ACC112 (cell line): ENCODE results near the gene S100A13.
A peak's percentile ranks its signal among the peaks of the same experiment; 100 is the strongest.
"Not testable (repeated sequence)": the region's sequence is repeated elsewhere in the genome, so short reads cannot be mapped to it uniquely, and the experiment has no call there.

Experiments
- H2AFZ ChIP-seq: fragments of 200-600 bp; sonication (generic); one replicate; pipeline ENCODE4 v1.6.0; 2017; ENCODE audit warnings: antibody characterized with exemption, low read length; ENCODE audit not compliant: unreplicated experiment
- H3K27ac ChIP-seq: fragments of 200-600 bp; sonication (generic); 2 replicates; pipeline ENCODE4 v1.5.1; 2014; ENCODE audit warnings: low read depth, mild to moderate bottlenecking, antibody characterized with exemption, low read length, moderate library complexity
- H3K27me3 ChIP-seq: fragments of 200-600 bp; sonication (generic); 2 replicates; pipeline ENCODE4 v1.6.1; 2014; ENCODE audit warnings: mild to moderate bottlenecking, antibody characterized with exemption, low read length, moderate library complexity, mixed read lengths; ENCODE audit not compliant: insufficient read depth
- H3K36me3 ChIP-seq: fragments of 200-600 bp; sonication (generic); 2 replicates; pipeline ENCODE4 v1.6.1; 2016; ENCODE audit warnings: mild to moderate bottlenecking, antibody characterized with exemption, low read length, moderate library complexity, mixed read lengths; ENCODE audit not compliant: insufficient read depth
- H3K4me1 ChIP-seq: fragments of 200-600 bp; sonication (generic); one replicate; pipeline ENCODE4 v1.6.1; 2016; ENCODE audit warnings: low read length, mixed read lengths; ENCODE audit not compliant: insufficient read depth, unreplicated experiment, control insufficient read depth
- H3K4me3 ChIP-seq: fragments of 200-600 bp; sonication (generic); 2 replicates; pipeline ENCODE4 v1.5.1; 2014; ENCODE audit warnings: mild to moderate bottlenecking, low read depth, low read length
- H3K79me2 ChIP-seq: fragments of 200-600 bp; sonication (generic); one replicate; pipeline ENCODE4 v1.6.0; 2016; ENCODE audit warnings: low read length; ENCODE audit not compliant: control insufficient read depth, unreplicated experiment, insufficient read depth

Gene S100A13

GRCh38 chr1:153583514-153583913, 43.8 kb downstream of the S100A13 start:
- H3K79me2 ChIP-seq, H3K4me3 ChIP-seq, H3K27me3 ChIP-seq, H2AFZ ChIP-seq, H3K36me3 ChIP-seq, H3K27ac ChIP-seq: not testable (repeated sequence)
- H3K4me1 ChIP-seq, result peaks cover 11% of the 10 kb centered on the region

- H3K79me2 ChIP-seq, H3K27me3 ChIP-seq, H3K27ac ChIP-seq, H3K36me3 ChIP-seq, H3K4me3 ChIP-seq, H2AFZ ChIP-seq: not testable (repeated sequence)
- H3K4me1 ChIP-seq, result peaks cover 18% of the 10 kb centered on the region
These were observed 44.5 kb downstream of the S100A13 start for GRCh38 chr1:153582836-153583235.

DNA sequence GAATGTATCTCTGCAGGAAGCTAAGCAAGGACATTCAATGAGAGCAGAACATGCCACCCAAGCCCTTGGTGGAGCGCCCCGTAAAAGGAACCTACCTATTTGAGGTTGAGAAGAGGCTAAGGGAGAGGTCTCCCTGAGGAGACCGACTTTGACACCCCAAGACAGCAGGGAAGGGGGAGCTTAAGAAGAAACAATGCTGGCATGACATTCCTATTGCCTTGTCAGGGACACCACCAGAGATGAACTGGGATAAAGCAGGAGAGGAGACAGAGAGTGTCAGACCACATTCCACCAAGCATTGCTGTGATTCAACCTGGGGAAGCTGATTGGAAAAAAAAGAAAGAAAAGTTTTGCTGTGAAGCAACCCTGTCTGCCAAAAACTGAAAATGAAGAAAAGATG, 48.4 kb downstream of the S100A13 start:
- Histone ChIP-seq H3K4me3 (no peak overlapping the region), H3K79me2 (no peaks in the 10 kb centered on the region), H3K36me3 (no peaks in the 10 kb centered on the region), H3K27me3 (no peaks in the 10 kb centered on the region), H3K27ac (no peak overlapping the region), H2AFZ (no peak overlapping the region), H3K4me1 (peaks cover 19% of the 10 kb centered on the region)

GRCh38 chr1:153578490-153578889, 48.8 kb downstream of the S100A13 start:
- Histone ChIP-seq H2AFZ (no peak overlapping the region), H3K4me3 (no peak overlapping the region), H3K36me3 (no peaks in the 10 kb centered on the region), H3K27ac (no peak overlapping the region), H3K79me2 (no peaks in the 10 kb centered on the region), H3K4me1 (peaks cover 21% of the 10 kb centered on the region), H3K27me3 (no peaks in the 10 kb centered on the region)

DNA sequence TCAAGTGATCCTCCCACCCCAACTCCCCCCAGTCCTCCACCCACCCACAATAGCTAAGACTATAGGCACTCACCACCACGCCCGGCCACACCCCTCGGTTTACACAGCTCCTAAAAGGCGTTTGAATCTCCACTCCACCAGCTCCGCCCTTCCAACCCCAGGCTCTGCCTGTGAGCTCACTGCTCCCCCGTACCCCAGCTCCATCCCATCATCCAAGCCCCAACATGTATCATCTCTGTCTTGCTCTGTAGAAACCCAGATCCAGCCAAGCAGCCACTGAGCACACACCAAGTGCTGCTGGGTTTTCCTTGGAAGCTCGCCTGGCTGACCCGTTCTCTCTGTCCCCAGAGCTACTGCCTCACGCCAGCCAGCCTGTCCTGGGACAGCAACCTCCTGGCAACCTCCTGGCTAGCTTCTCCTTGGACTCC, 49.7 kb downstream of the S100A13 start:
- Histone ChIP-seq H3K79me2 (no peaks in the 10 kb centered on the region), H3K36me3 (no peaks in the 10 kb centered on the region), H3K27ac (no peak overlapping the region), H3K4me3 (no peak overlapping the region), H3K4me1 (peaks cover 28% of the 10 kb centered on the region), H3K27me3 (no peaks in the 10 kb centered on the region), H2AFZ (no peak overlapping the region)

DNA sequence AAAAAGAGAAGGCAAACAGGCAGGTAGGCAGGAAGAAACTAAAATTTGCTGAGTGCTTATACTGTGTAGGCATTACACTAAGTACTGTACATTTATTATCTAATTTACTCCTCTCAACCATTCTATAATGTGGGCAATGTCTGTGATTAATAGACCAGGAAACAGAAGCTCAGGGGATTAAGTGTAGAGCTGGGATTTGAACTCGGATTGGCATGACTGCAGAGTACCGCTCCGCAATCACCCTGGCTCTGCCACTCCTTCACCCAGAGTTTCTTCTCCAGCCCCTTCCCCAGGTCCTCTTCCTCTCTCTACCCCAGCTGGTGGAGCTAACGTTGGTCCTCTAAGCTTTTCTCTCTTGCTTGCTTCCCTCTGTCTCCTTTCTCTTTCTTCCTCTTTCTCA, 50.2 kb downstream of the S100A13 start:
- Histone ChIP-seq H3K4me3 (no peak overlapping the region), H2AFZ (no peak overlapping the region), H3K79me2 (no peaks in the 10 kb centered on the region), H3K36me3 (no peaks in the 10 kb centered on the region), H3K27me3 (no peaks in the 10 kb centered on the region), H3K4me1 (peaks cover 31% of the 10 kb centered on the region), H3K27ac (no peak overlapping the region)

DNA sequence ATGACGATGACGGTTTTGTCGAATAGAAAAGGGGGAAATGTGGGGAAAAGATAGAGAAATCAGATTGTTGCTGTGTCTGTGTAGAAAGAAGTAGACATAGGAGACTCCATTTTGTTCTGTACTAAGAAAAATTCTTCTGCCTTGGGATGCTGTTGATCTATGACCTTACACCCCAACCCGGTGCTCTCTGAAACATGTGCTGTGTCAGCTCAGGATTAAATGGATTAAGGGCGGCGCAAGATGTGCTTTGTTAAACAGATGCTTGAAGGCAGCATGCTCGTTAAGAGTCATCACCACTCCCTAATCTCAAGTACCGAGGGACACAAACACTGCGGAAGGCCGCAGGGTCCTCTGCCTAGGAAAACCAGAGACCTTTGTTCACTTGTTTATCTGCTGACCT, 51.8 kb downstream of the S100A13 start:
- not testable (repeated sequence) for H3K36me3 ChIP-seq, H3K27ac ChIP-seq, H3K79me2 ChIP-seq, H3K4me3 ChIP-seq, H3K27me3 ChIP-seq, H2AFZ ChIP-seq
- H3K4me1 ChIP-seq, result peaks cover 38% of the 10 kb centered on the region

DNA sequence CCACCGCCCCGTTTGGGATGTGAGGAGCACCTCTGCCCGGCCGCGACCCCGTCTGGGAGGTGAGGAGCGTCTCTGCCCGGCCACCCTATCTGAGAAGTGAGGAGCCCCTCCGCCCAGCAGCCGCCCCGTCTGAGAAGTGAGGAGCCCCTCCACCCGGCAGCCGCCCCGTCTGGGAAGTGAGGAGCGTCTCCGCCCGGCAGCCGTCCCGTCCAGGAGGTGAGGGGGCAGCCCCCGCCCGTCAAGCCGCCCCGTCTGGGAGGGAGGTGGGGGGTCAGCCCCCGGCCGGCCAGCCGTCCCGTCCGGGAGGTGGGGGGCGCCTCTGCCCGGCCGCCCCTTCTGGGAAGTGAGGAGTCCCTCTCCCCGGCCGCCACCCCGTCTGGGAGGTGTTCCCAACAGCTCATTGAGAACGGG, 52.2 kb downstream of the S100A13 start:
- H3K79me2 ChIP-seq, H3K27me3 ChIP-seq, H3K27ac ChIP-seq, H2AFZ ChIP-seq, H3K36me3 ChIP-seq, H3K4me3 ChIP-seq: not testable (repeated sequence)
- peaks cover 38% of the 10 kb centered on the region for H3K4me1 ChIP-seq

DNA sequence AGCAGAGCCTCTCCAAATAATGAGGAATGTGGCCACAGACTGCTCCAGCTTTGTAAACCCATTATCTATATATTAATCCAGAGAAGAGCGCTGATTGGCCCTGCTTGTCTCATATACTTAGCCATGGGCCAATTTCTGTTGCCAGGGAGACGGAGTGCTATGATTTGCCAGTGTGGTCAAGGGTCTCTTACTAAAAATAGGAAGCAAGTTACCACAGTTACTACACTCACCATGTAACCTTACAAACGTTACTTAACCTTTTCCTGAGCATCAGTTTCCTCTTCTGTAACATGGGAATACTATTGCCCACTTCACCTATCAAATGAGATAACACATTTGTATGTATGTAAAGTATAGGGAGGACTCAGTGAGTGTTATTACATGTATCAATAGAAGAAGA, 54.0 kb downstream of the S100A13 start:
- Histone ChIP-seq H3K4me3 (peak overlapping the region; percentile 1; the same call in 1 of the 2 replicates), H2AFZ (peak overlapping the region; percentile 56), H3K27me3 (no peaks in the 10 kb centered on the region), H3K27ac (peak overlapping the region; percentile 95), H3K79me2 (no peaks in the 10 kb centered on the region), H3K36me3 (no peaks in the 10 kb centered on the region), H3K4me1 (peaks cover 37% of the 10 kb centered on the region)

DNA sequence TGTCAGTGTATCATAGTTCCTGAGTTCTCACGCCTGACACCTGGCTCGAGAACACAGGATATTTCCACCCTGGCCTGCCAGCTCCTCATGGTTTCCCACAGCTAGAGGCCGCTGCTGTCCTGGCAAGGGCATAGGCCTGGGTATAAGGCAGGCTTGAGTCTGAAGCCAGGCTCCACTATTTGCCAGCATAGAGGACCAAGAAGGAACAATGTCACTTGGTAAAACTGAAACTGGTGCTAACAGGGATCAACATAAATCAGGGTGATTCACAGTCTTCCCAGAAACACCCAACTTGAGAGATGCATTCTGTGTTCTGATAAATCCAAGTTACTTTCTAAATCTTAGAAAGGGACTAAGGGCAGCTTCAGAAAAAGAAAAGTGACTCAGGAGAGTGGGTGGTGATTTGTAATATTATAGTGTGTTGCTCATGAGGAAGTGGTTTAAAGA, 54.7 kb downstream of the S100A13 start:
- no peaks in the 10 kb centered on the region for H3K79me2 ChIP-seq
- no peaks in the 10 kb centered on the region for H3K36me3 ChIP-seq
- H2AFZ ChIP-seq, result peak overlapping the region; percentile 26
- peak overlapping the region; percentile 95 for H3K27ac ChIP-seq
- peak overlapping the region; percentile 1 for H3K4me3 ChIP-seq
- H3K27me3 ChIP-seq, result no peaks in the 10 kb centered on the region
- H3K4me1 ChIP-seq, result peaks cover 37% of the 10 kb centered on the region

DNA sequence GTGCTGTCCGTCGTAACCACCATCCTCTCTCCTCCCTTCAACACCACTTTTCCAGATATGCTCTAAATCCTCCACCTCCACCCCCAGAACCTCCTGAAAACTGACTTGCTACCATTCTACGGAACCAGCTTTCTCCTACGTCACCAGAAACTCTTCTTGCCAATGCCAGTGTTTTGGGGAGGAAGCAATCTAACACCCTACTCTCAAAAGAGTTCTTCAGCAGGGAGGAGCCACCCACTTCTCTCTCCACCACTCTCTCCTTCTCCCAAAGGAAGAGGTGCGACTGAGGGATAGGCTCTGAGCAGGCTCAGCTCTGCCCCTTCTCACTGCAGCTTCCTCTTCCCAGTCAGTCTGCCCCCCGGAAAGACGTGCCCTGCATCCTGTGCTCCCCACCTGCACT, 55.6 kb downstream of the S100A13 start:
- Histone ChIP-seq H3K27ac (peak overlapping the region; percentile 95), H3K79me2 (no peaks in the 10 kb centered on the region), H3K36me3 (no peaks in the 10 kb centered on the region), H3K4me3 (no peak overlapping the region), H3K27me3 (no peaks in the 10 kb centered on the region), H2AFZ (no peak overlapping the region), H3K4me1 (peaks cover 44% of the 10 kb centered on the region)
